SIG-M5 treated with dmso at 0.1 percent for 504 hours (cell line): ENCODE measurements around the gene OTUD7B.

Source experiments
- DNase-seq: peaks from one replicate; lab custom pipeline; 2025; ENCODE audit not compliant: unreplicated experiment; lab: John Stamatoyannopoulos, UW

Gene OTUD7B

GRCh38 chr1:150003801-150004200 is 6.7 kb downstream of the OTUD7B start:
- DNase-seq = no peak

- no peak for DNase-seq
These were observed 8.3 kb downstream of the OTUD7B start for GRCh38 chr1:150002217-150002616.

DNA sequence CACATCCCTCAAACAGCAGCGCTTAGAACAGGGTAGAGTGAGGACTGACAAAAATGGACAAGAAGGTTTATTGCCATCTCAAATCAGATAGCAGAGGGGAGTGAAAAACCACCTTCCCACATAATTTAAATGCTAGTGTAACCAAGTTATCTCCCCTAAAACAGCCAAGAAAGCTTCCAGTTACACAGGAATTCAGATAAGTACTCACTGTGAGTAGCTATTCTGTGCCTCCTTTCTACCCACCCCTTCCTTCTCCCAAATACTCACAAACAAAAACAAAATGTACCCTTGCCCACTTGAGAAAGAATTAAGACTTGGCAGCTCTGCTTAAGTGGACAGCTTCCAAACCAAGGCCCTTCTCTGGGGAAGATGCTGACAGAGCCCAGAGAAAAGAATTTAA is 9.1 kb downstream of the OTUD7B start:
- DNase-seq = no peak

DNA sequence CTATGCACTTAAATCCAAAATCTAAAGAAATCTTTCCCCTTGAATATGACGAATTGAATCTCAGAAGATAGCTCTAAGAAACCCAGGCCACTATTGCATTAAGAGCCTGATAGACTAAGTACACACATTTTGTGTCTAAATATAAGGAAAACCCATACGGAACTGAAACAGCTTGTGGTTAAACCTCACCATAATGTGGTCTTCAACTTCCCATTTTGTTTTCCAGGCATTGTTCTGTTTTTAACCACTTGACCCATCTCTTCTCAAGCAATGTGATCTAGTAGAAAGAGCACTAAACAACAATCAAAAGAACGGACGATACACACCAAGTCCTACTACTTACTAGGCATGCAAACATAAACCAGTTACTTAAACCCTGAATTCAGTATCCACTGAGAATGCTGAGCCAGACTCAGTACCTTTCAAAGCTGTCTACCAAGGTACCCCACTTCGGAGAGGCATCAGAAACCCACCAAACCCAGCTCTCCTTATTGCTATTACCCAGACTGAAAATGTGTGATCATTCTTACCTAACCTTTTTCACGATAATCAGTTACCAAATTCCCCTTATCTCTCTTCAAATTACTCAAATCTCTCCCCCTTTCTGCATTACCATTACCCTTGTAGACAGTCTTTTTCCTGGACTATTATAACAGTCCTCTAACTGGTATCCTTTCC is 12.8 kb downstream of the OTUD7B start:
- DNase-seq = peak; percentile 98

DNA sequence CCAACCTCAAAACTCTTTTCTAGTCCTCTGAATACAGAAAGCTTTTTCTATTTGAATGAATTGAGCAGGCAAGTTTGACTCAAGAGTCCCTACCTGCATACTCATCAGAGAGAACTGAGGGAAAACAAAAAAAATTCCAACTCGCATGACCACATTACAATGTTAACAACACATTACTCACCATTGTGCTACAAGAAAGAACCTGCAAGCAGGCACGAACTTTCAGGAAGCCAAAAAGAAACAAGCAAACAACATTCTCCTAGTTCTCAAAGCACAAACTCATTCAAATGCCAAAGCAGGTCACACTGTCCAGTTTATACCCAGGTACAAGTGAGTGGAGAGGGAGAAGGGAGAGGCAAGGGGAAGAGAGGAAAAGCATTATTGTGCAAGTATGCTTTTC is 14.6 kb downstream of the OTUD7B start:
- DNase-seq = no peak

- DNase-seq = no peak
These were observed 16.8 kb downstream of the OTUD7B start for GRCh38 chr1:149993764-149994163.

DNA sequence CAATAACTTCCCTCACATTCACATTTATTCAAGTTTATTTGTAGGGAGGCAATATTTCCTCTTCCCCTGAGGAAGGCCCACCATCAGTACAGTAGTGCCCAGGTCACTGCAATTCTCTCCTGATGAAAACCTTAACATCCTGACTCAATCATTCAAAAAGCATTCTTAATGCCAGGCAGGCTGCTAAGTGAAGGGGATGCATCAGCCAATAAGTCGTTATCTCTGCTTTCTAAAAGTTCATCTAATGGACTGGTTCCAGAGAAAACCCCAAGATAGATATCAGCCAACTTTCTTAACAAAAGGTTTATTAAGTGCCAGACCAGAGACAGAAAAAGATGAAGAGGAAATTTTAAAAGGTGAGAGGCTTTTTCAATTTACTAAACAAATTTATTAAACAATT is 17.3 kb downstream of the OTUD7B start:
- DNase-seq = no peak

- no peak for DNase-seq
These were observed 23.3 kb downstream of the OTUD7B start for GRCh38 chr1:149987297-149987595.

DNA sequence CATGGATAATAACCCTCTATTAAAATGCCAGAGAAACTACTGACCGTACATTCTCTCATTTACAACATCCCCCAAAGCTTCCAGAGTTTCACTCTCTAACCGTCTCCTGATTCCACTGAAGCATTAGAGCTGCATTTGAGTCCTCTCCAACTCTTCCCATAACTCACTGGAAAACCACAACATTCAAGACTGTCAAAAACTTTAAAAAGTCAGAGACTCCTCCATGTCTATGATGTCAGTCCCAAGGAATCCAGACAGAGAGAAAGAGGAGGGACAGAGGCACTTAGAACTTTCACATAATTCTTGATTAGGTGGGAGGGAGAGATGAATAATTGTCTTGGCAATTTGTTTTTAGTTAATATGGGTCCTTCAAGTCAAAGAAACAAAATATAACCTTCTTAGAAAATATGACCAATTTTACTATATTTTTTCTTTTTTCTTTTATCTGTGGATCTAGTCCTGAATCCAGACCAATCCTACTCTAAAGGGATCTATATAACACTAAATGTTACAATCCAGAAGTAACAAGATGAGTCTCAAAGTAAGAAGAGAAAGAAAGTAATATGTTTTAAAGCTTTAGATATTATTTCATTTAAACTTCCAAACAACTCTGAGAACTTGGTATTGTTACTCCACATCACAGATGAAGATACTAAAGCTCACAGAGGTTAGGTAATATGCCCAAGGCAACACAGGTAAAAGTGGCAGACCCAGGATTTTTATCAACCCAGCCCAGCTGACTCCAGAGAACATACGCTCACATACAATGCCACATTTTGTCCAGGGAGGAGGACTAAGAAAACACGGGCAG is 23.8 kb downstream of the OTUD7B start:
- no peak for DNase-seq

- no peak for DNase-seq
These were observed 30.5 kb downstream of the OTUD7B start for GRCh38 chr1:149979972-149980540.

- DNase-seq = no peak
These were observed 31.1 kb downstream of the OTUD7B start for GRCh38 chr1:149979245-149979971.

- peak; percentile 29 for DNase-seq
These were observed 31.9 kb downstream of the OTUD7B start for GRCh38 chr1:149978547-149979023.

DNA sequence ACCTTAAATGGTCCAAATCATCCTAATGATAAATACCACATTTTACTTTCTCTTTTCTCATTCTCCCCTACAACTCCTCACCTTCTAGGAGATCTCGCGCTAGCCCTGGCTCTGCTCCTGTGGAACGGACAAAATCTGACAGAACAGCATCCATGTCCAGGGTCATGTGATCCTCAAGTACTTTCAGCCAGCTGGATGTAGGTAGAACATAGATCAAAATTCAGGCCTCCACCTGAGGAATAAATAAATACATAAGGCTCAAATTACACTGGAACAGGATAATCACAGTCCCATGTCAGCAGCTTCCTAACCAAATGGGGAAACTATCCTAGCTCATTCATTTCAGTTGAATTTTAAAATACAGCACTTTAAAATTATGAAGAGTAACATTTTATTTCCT is 33.2 kb downstream of the OTUD7B start:
- DNase-seq = no peak

GRCh38 chr1:149972547-149972946 is 38.0 kb downstream of the OTUD7B start:
- DNase-seq = no peak

DNA sequence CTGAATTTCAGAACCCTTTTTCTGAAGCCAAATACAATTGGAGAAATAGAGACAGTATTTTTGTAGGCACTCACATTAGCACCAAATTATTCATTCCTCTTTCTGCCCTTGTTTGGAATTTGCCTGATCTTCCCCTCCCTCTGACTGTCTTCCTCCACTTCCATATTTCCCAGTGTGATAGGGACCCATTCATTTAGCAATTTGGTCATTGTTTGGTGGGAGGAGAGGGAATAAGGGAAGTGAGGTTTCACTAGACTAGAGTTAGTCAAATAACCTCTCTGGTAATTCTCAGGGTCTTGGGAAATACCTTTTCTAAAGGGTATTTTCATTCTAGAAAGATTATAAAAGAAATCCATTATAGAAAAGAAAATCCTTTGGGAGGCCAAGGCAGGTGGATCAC is 42.9 kb downstream of the OTUD7B start:
- DNase-seq = no peak

DNA sequence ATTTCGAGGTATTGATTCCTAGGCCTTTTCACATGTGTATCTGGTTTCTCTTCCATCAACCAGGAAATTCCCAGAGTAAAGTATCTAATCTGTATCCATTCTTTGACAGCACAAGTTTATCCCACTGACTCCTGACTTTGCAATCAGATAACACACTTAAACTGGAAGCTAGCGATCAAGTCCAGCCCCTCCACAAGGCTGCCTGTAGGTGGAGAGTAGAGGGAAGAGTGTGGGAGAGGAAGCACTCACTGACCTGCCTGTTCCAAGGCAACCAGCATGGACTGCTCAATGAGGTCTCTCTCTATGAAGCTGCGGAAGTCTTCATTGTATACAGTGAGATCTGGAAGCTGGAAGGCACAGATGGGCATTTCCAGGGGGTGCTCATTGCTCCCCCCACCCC is 43.5 kb downstream of the OTUD7B start:
- DNase-seq = no peak

DNA sequence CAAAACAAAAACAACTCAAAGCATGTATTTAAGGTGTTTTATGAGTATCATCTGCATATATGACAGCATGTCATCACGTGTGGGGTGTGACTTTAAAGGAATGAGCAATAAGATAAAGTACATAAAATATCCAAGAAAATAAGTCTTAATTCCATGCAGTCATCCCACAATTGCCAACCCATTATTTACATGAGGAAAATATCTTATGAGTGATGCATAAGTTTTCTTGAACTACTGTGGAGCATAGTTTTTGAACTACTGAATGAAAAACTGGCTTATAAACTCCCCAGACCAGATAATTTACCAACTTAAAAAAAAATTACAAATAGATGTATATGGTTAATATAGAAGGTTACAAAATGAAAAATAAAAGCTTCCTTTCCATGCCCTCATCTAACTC is 44.1 kb downstream of the OTUD7B start:
- no peak for DNase-seq

GRCh38 chr1:149965440-149965839 is 45.1 kb downstream of the OTUD7B start:
- no peak for DNase-seq

GRCh38 chr1:149963358-149963757 is 47.2 kb downstream of the OTUD7B start:
- no peak for DNase-seq

DNA sequence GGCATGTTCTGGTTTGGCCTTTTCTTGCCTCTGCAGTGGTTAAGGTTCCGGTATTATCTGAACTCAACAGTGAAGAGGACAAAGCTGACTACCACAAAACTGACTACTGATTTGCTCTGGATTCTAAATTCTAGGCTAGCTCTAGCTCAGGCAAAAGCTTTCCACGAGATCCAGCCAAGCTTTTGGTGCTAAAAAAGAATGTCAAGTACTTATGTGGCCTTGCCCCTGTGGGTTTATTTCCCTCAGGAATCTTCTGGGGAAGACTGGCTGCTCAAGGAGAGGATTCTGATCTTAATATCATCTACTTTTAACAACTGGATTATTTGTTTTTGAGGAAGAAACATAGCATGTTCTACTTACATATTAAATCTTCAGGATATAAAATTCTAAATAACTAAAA is 47.8 kb downstream of the OTUD7B start:
- no peak for DNase-seq

GRCh38 chr1:149962039-149962647 is 48.4 kb downstream of the OTUD7B start:
- peak; percentile 92 for DNase-seq
